Activated CD8-positive, alpha-beta memory T cell treated with anti-CD3 and anti-CD28 coated beads, Interleukin-2, amount 50 U/mL, for 48 hours (primary cell): ENCODE measurements around the gene SIK1.
"Not testable (repeated sequence)": the region's sequence is repeated elsewhere in the genome, so short reads cannot be mapped to it uniquely, and the experiment has no call there.

Experiments
- DNase-seq: peaks from one replicate; pipeline ENCODE4 v3.0.0-alpha.2; 2020

Gene SIK1

GRCh38 chr21:43426404-43427241, at the start of gene SIK1:
Gene SIK1, minus strand, starts transcription at chr21:43427131. Its CDS starts 953 bp downstream, at chr21:43426178.
- not testable (repeated sequence) for DNase-seq

GRCh38 chr21:43471597-43472242, 44.8 kb upstream of the SIK1 start:
- DNase-seq, result not testable (repeated sequence)

- not testable (repeated sequence) for DNase-seq
These were observed 43.0 kb upstream of the SIK1 start for GRCh38 chr21:43469719-43470458.

- DNase-seq, result peak; percentile 51
These were observed 40.9 kb upstream of the SIK1 start for GRCh38 chr21:43467785-43468184.

GRCh38 chr21:43465159-43465558, 38.2 kb upstream of the SIK1 start:
- not testable (repeated sequence) for DNase-seq

GRCh38 chr21:43463498-43464261, 36.7 kb upstream of the SIK1 start:
- DNase-seq, result not testable (repeated sequence)

- not testable (repeated sequence) for DNase-seq
These were observed 36.0 kb upstream of the SIK1 start for GRCh38 chr21:43462932-43463331.

- DNase-seq, result not testable (repeated sequence)
These were observed 33.5 kb upstream of the SIK1 start for GRCh38 chr21:43460475-43460874.

- not testable (repeated sequence) for DNase-seq
These were observed 32.1 kb upstream of the SIK1 start for GRCh38 chr21:43458995-43459394.

GRCh38 chr21:43456616-43457314, 29.8 kb upstream of the SIK1 start:
- DNase-seq, result not testable (repeated sequence)

- not testable (repeated sequence) for DNase-seq
These were observed 28.8 kb upstream of the SIK1 start for GRCh38 chr21:43455717-43456116.

- not testable (repeated sequence) for DNase-seq
These were observed 27.2 kb upstream of the SIK1 start for GRCh38 chr21:43454176-43454575.

GRCh38 chr21:43451850-43452249, 24.9 kb upstream of the SIK1 start:
- not testable (repeated sequence) for DNase-seq

- not testable (repeated sequence) for DNase-seq
These were observed 23.4 kb upstream of the SIK1 start for GRCh38 chr21:43450287-43450686.

GRCh38 chr21:43447353-43447977, 20.5 kb upstream of the SIK1 start:
- DNase-seq, result not testable (repeated sequence)

- not testable (repeated sequence) for DNase-seq
These were observed 19.5 kb upstream of the SIK1 start for GRCh38 chr21:43446277-43446932.

GRCh38 chr21:43444524-43444923, 17.6 kb upstream of the SIK1 start:
- not testable (repeated sequence) for DNase-seq

GRCh38 chr21:43442571-43442970, 15.6 kb upstream of the SIK1 start:
- DNase-seq, result not testable (repeated sequence)

GRCh38 chr21:43440835-43441727, 14.2 kb upstream of the SIK1 start:
- DNase-seq, result not testable (repeated sequence)
